IMR-90 (cell line): ENCODE data around the gene SCFD2.

ENCODE experiments used
- CEBPB ChIP-seq: IDR thresholded peaks from 2 replicates; pipeline ENCODE4 v1.6.1; 2012; ENCODE audit warnings: low read depth, low read length, improper control_type of control experiment
- POLR2A ChIP-seq: IDR thresholded peaks from 2 replicates; pipeline ENCODE4 v1.6.1; 2012; ENCODE audit warnings: mild to moderate bottlenecking, low read depth, low read length
- TF ChIP-seq, protein P1 (sequence below): conservative IDR thresholded peaks from 2 replicates; pipeline ENCODE4 v1.5.1; 2012; ENCODE audit warnings: mild to moderate bottlenecking, low read depth, low read length, improper control_type of control experiment

- no peak for TF ChIP-seq POLR2A
- TF ChIP-seq, protein P1, sequence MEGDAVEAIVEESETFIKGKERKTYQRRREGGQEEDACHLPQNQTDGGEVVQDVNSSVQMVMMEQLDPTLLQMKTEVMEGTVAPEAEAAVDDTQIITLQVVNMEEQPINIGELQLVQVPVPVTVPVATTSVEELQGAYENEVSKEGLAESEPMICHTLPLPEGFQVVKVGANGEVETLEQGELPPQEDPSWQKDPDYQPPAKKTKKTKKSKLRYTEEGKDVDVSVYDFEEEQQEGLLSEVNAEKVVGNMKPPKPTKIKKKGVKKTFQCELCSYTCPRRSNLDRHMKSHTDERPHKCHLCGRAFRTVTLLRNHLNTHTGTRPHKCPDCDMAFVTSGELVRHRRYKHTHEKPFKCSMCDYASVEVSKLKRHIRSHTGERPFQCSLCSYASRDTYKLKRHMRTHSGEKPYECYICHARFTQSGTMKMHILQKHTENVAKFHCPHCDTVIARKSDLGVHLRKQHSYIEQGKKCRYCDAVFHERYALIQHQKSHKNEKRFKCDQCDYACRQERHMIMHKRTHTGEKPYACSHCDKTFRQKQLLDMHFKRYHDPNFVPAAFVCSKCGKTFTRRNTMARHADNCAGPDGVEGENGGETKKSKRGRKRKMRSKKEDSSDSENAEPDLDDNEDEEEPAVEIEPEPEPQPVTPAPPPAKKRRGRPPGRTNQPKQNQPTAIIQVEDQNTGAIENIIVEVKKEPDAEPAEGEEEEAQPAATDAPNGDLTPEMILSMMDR = peak; percentile 13; the same call in 1 of the 2 replicates
- TF ChIP-seq CEBPB = no peak
Observed at GRCh38 chr4:52910115-52910514, 455.7 kb downstream of the SCFD2 start.
